Cardiac fibroblast (primary cell): ENCODE measurements around the gene KIRREL3.

Experiments used
- DNase-seq, 2 donors: peaks; one replicate each; pipeline versions ENCODE4 v3.0.0 to v3.0.0-alpha.2; 2010; ENCODE audit warnings: low read depth in 2 of 2
- H3K4me3 ChIP-seq, 2 donors: replicated peaks in 1 of 2; 1 replicate in 1 of 2; 2 replicates in 1 of 2; pipeline ENCODE4 v1.5.1; 2011; ENCODE audit warnings: low read depth in 2 of 2, low read length in 2 of 2, mild to moderate bottlenecking in 2 of 2, moderate library complexity in 1 of 2
- TF ChIP-seq, protein P1 (sequence below): IDR thresholded peaks from one replicate; pipeline ENCODE4 v1.5.1; 2011; ENCODE audit warnings: low read depth, mild to moderate bottlenecking, low read length, inconsistent platforms

The KIRREL3 gene

DNA sequence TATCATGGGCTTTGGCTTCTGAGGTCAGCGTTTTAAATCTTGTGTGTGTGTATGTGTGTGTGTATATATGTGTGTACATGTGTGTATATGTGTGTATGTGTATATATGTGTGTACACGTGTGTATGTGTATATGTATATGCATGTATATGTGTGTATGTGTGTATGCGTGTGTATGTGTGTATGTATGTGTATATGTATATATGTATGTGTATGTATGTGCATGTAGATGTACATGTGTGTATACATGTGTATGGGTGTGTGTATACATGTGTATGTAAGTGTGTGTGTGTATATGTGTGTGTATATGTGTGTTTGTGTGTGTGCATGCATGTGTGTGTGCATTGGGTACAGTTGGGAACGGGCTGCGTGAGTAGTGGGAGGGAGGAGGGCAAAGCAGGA, 522.1 kb downstream of the KIRREL3 start:
- no peak overlapping the region for H3K4me3 ChIP-seq
- DNase-seq, result no peak
- TF ChIP-seq, protein P1, sequence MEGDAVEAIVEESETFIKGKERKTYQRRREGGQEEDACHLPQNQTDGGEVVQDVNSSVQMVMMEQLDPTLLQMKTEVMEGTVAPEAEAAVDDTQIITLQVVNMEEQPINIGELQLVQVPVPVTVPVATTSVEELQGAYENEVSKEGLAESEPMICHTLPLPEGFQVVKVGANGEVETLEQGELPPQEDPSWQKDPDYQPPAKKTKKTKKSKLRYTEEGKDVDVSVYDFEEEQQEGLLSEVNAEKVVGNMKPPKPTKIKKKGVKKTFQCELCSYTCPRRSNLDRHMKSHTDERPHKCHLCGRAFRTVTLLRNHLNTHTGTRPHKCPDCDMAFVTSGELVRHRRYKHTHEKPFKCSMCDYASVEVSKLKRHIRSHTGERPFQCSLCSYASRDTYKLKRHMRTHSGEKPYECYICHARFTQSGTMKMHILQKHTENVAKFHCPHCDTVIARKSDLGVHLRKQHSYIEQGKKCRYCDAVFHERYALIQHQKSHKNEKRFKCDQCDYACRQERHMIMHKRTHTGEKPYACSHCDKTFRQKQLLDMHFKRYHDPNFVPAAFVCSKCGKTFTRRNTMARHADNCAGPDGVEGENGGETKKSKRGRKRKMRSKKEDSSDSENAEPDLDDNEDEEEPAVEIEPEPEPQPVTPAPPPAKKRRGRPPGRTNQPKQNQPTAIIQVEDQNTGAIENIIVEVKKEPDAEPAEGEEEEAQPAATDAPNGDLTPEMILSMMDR, result no peak

DNA sequence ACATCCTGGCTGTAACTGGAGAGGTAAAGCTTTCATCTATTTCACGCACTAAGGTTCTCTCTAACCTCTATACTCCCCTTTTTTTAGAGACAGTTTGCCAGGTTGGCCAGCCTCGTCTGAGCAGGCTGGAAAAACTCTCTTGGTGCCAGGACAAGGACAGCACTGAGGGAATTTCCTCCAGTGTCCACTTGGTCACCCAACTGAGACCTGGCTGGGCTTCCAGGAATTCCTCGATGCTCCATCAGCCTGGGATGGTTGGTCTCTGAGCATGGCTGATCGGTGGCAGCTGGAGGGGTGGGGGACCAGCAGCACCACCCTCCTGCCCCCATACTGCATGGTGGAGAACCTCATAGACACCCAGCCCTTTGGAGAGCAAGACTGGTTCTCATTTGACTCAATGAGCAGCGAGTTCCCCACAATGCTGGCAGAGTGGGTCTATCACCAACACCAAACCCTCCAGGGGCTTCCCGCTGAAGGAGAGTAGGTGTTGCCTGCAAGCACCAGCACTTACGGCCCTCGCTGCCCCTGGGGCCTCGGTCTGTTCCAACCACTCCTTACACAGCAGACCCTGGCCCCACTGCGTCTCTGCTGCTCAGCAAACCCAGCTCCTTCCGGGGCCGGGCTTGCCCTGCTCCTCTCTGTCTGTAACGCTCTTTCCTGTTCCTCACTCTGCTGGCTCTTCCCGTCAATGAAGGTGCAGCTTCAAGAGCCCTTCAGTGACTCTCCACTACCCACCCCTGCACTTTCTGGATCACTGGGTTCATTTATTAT, 522.9 kb downstream of the KIRREL3 start:
- H3K4me3 ChIP-seq, result no peak overlapping the region
- TF ChIP-seq, protein P1, result no peak
- DNase-seq, result no peak

DNA sequence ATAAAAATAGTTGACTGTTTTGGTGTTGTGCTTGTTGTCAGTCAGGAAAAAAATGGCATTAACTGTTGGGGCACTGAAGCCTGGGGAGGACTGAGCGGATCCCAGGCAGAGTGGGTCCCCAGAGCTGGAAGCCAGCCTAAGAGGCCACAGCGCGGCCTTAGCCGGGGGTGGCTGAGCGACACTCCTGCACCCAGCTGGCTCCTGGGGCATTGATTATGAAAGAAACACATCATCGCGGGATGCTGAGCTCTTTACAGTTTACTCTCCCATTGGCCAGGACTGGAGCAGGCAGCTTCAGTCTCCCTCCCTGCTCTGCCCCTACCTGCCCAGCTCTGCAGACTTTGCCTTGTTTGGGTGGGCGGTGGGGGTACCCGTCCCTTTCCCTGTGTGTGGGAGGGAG, 523.6 kb downstream of the KIRREL3 start:
- no peak for DNase-seq
- TF ChIP-seq, protein P1, result no peak
- no peak overlapping the region for H3K4me3 ChIP-seq

DNA sequence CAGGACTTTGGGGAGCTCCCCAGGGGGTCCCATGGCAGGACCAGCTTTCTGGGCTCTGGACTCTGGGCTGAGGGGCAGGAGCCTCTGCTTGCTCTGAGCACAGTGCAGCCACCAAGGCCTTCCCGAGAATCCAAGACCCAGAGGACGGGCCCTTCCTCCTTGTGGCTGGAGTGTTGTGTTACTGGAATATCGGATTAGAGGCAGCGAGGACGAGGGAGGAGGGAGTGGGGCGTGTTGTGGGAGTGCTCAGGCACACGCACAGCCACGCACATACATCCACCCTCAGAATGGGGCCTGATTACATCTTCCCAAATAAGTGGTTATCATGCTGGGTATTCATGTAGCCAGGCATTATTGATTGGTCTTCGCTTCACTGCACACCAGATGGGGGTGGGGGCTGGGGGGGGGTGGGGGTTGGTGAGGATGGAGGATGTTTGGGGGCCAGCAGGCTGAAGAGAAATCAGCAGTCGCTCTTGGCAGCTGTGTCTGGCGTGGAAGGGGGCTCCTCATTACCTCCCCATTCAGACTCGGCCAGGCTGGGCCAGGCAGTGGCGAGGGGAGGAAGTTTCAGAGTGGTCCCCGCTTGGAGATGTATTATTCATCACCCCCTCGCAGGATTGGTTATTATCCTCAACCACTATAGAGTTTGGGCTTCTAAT, 524.2 kb downstream of the KIRREL3 start:
- TF ChIP-seq, protein P1, result no peak
- no peak overlapping the region for H3K4me3 ChIP-seq
- DNase-seq, result no peak

DNA sequence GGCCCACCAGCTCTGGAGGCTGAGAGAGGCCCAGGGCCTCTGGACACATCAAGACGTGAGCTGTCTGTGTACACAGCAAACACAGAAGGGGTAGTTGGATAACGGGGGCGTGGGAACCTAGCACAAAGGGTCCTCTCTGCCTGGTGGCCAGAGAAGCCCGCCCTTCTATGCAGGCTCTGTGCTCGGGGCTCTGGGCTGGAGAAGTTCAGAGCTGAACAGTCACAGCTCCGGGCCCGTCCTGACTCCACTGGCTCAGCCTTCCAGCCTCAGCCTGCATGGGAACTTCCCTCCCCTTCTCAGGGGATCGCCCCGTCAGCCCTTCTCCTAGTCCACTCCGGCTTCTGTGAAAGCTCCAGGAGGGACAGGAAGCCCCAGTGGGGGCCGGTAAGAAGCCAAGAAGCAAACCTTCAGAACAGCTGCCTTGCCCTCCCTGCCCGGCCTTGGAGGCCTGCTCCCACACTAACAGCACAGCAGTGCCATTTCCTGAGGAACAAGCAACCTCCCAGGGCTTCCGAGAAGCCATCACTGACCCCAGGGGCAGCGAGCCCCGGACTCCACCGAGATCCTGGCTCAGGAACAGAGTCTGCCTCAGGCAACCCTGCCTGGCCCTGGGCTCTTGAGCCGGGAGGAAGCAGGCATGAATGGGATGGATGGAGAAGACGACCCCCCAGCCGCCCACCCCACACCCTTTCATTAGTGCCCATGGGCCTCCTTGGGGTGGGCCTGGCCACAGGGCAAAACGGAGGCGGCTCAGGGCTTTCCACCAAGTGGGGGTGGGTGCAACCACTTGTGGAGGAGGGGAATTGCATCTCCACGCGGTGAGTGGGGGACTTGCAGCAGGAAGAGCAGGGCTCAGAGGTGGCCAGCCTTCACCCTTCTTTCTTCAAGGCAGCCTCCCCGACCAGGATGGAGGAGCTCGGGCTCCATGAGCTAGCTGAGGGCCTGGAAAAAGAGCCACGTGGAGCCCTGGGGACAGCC, 525.3 kb downstream of the KIRREL3 start:
- H3K4me3 ChIP-seq, result no peak overlapping the region
- TF ChIP-seq, protein P1, result no peak
- DNase-seq, result peak; percentile 2 to 8

DNA sequence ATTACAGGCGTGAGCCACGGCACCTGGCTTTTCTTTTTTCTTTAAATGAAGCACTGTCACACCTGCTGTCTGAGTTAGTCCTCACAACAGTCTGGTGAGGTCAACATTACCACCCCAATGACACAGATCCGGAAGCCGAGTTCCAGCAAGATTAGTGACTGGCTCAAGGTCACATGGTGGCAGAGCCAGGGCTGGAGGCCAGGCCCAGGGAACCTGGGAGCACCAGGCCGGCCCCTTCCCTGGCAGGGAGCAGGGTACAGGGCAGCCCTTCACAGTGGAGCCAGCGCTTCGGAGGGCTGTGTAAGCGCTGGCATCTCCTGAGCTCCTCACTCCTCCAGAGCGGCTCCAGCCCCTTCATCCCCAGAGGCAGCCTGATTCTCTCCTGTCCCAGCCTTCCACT, 526.4 kb downstream of the KIRREL3 start:
- DNase-seq, result no peak
- TF ChIP-seq, protein P1, result no peak

More for the DNA sequence above, 526.4 kb downstream of the KIRREL3 start:
- no peak overlapping the region for H3K4me3 ChIP-seq
